Measurements from ENCODE around the gene PPFIBP1.
"Not testable (repeated sequence)": the region's sequence is repeated elsewhere in the genome, so short reads cannot be mapped to it uniquely, and the experiment has no call there.

PPFIBP1 gene

DNA sequence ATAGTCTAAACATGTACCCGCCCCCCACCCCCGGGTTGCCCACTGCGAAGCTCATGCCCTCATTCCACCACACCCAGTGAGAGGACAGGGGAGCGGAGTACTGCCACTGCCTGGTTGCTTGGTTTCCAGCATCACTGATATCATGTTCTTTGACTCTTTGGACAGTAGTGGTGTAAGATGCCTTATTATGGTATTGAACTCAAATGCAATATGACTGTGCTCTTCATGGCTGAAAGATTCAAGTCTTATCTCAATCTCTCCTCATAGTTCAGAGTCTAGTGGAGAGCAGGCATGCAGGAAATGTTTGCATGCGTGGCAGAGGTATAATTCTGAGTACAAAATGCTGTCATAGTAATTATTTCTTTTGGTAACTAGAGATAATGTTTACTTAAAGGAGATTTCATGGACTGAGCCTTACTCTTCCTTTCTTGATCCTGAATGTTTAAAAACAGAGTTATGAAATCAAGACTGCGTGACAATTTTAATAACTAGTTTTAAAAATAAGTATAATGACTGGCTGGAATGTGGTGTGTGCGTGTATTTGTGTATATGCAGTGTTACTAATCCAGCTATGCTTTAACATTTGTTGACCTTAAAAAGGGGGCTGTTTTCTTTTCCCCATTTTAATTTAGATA, 116.7 kb downstream of the PPFIBP1 start:
- not testable (repeated sequence) for H3K4me3 ChIP-seq, H3K27ac ChIP-seq

DNA sequence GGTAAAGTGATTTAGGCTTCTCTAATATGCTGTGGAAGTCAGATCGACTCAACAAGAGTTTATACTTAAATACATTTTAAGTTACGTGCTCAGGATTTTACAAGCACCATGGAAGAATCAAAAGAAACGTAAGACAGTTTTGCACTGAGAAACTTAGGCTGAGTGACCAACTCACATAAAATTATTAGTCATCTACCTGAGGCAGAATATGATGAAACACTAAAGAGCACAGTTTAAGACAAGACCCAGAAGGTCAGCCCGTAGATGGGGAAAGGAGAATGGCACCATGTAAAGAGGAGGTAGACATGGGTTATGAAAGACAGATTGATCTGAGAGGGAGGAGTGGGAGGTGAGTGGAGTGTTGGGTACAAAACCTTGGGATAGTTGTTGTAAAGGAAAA, 118.4 kb downstream of the PPFIBP1 start:
- H3K4me3 ChIP-seq, H3K27ac ChIP-seq: not testable (repeated sequence)

DNA sequence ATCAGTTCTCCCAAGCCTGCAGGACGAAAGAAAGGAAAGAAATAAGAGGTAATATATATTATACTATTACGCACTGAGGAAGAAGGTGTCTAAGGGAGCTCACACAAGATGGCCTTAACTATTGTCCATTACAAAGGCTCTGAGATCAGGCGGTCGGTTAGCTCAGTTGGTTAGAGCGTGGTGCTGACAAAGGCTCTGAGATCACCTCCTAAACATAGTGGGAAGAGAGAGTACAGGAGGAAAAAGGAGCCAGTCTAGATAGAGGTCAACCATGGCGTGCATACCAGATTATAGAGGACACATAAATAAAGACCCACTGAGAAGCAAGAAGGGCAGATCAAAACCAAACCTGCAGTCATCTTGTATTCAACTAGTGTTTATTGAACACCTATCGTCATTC, 118.9 kb downstream of the PPFIBP1 start:
- not testable (repeated sequence) for H3K4me3 ChIP-seq, H3K27ac ChIP-seq

DNA sequence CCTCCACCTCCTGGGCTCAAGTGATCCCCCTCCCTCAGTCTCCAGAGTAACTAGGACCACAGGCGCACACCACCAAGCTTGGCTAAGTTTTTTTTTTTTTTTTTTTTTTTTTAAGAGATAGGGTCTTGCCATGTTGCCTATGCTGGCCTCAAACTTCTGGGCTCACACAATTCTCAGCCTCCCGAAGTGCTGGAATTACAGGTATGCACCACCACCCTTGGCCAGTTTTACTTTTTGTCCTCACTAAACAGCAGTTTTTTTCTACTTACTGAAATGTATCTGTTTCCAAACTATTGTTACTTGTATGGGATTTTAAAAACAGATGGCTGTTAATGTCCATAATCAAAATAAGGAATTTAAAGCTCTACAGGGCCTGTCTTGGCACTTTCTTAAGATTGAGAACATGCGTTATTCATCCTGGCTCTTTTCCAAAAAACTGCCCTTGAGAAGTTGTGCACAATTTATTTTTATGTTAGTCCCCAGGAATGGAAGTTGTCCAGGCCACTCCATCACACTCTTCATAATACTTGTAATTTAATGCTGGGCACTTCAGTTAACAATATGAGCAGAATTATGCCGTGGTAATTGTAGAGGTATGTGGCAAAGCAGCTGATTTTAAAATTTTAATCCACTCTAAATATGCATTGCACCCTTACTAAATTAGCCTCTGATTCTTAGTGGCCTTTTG, 120.3 kb downstream of the PPFIBP1 start:
- Histone ChIP-seq H3K4me3 (no peak overlapping the region), H3K27ac (no peak overlapping the region)

DNA sequence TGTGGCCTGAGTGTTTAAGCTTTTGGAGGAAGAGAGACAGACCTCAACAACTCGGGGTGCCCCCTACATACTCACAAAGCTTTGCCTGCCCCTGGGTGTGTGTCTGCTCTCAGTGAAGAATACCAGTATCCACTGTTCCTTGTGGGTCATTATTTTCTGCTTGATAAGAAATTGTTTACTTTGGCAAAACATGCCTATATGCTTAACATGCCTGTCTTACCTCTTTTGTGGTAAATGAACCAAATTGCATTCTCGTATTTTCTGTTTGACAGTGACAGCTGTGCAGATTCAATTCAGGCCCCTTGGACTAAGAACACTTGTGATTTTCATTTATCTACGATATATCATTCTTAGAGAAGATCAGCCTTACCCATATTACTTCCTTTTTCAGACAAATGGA, 121.7 kb downstream of the PPFIBP1 start:
- Histone ChIP-seq H3K27ac (no peak overlapping the region), H3K4me3 (no peak overlapping the region)

DNA sequence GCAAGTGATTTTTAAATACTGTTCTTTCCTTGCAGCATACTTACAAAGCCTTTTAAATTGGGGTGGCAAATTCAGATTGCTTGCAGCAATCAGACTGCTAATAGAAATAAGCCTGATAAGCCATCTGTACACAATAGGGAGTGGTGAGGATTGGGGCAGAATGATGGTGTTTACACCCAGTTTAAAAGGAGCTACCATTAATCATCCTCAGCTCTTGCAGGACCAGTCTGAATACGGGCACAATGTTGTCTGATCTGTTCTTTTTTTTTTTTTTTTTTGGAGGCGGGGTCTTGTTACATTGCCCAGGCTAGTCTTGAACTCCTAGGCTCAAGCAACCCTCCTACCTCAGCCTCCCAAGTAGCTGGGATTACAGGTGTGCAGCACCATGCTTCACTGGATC, 122.1 kb downstream of the PPFIBP1 start:
- no peak overlapping the region for H3K27ac ChIP-seq

DNA sequence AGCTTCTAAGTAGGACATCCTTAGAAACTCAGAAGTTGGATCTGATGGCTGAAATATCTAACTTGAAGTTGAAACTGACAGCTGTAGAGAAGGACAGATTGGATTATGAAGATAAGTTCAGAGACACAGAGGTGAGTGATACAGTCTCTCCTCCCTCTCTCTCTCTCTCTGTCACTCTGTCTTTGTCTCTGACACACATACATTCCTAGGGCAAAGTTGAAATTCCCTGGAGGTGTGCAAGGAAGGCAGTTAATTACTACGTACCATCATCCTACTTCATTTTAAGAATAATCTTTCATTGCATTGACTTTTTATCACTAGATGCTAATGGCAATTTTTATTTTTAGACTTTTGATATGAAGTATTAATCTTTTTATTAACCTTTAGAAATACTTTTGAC, 126.0 kb downstream of the PPFIBP1 start:
- no peak overlapping the region for H3K4me3 ChIP-seq
- no peak overlapping the region for H3K27ac ChIP-seq

More for the DNA sequence above, 122.1 kb downstream of the PPFIBP1 start:
- H3K4me3 ChIP-seq, result no peak overlapping the region

DNA sequence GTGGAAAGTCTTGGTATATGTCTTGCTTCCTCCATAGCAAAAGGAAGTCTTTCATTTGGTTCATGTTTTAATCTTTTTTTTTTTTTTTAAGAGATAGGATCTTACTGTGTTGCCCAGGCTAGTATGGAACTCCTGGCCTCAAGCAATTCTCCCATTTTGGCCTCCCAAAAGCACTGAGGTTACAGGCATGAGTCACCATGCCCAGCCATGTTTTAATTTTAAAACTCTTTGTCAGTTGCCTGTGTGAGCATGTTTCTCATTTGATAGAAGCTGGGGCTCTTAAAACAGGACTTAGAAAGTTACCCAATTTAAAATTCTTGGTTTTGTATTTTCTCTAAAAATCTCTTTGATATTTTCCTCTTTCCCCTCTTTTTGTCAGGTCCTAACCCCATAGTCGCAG, 127.2 kb downstream of the PPFIBP1 start:
- peak overlapping the region in 1 of 21 experiments; percentile 1 for H3K27ac ChIP-seq

DNA sequence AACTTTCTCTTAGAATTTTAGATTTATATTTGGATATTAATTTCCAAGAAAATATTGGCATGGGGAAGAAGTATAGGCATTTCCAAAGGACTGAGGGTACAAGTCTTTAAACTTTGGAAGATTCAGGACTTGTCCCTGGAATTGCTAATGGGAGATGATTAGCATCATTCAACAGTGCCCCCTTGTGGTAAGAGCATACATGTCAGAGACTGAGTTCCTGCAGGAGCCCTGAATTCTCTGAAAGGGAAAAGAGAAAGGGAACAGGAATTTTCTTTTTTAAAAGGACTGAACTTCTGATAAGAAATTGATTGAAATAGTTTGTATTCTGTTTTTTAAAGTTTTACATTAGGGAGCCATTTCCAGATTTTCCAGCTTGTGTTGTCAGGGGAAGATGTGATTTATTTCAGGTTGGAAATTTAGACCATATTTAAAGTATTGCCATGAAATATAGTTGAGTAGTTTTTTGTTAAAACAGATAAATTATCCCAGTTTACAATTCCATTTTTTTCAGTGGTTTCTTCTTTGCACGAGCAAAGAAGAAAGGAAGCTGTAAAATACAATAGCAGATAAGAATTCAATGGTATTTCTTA, 128.3 kb downstream of the PPFIBP1 start:
- Histone ChIP-seq H3K4me3 (no peak overlapping the region), H3K27ac (no peak overlapping the region)

More for the DNA sequence above, 127.2 kb downstream of the PPFIBP1 start:
- H3K4me3 ChIP-seq, result no peak overlapping the region

DNA sequence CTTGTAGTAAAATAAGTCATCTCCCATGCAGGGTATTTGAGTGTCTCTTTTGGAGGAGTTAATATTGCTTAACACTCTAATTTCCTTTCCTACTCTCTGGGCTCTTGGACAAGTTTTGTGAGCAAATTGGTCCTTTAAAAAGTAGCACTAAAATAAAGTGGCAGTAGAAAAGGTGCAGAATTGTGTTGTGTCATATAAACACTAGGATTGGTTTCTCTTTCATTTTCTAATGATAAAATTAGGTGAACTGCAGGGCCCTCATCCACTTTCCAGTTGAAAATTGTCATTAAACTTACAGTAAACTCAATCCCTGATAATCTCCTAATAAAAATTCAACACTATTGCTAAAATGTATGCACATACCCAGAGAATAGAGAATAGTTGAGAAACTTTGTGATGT, 129.7 kb downstream of the PPFIBP1 start:
- Histone ChIP-seq H3K4me3 (no peak overlapping the region), H3K27ac (no peak overlapping the region)

DNA sequence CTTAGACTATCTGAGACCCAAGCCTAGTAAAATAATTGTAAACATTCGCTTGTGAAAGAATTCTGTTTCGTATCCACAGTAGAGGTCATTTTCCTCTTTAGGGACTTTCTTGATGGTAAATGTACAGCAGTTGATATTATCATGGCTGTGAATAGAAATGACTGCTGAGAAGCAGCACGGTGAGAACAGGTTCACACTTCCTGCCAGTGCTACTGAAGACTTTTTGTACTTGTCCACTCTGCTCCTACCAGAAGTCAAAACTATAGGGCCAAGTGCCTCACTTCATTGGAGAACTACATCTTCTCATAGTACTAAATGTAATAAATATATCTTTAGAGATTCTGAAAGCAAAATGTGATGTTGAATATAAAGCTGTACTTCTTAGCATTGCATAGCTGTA, 131.5 kb downstream of the PPFIBP1 start:
- not testable (repeated sequence) for H3K4me3 ChIP-seq, H3K27ac ChIP-seq

DNA sequence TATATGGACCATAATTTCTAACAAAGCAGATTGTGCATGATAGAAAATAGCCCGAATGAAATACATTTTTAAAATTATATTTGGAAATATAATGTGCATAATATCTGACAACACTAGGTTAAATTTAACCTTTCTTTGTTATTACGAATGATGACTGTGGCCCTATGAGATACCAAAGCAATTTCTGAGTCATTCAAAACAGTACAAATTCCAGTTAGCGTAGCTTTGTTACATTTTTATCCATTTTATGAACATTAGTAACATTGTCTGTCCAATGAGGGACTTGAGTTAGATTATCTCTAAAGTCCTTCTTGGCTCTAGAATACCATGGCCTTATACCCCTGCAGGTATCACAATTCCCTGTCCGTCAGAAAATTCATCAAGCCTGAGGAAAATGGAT, 133.3 kb downstream of the PPFIBP1 start:
- Histone ChIP-seq H3K4me3 (no peak overlapping the region), H3K27ac (no peak overlapping the region)

DNA sequence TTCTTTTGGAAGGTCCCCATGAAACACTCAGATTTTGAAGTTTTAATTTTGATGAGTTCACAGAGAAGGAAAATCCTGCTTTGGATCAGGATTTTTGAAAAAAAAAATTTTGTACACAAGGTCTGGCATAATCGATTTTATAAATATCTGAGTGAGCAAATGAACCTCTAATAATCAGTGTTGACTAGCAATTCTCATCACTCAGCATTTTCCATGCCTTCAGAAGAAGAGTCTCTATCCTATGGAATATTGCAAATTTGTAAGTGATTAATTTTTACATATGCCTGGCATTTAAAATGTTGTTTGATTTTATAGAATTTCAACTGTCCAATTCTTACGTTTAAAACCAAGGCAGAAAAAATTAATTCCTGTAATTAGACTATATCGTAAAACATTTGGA, 141.7 kb downstream of the PPFIBP1 start:
- Histone ChIP-seq H3K4me3 (no peak overlapping the region), H3K27ac (no peak overlapping the region)

DNA sequence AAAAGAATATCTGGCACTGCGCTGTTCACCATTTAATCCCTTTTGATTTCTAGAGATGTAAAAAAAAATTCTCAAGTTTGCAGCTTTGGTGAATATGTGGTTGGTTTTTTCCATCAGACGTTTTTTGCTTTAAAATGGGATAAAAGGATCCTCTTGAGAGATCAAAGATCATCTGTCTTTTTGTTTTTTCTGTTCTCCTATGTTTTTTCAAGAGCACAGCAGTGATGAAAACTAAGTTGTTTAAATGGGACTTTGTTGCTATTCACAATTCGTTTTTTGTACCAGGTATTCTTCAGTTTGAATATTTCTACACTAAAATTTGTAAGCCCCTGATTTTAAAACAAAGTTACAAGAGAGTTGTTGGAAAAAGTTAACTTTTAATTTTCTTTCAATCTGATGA, 142.5 kb downstream of the PPFIBP1 start:
- H3K27ac ChIP-seq, result no peak overlapping the region
- H3K4me3 ChIP-seq, result no peak overlapping the region

DNA sequence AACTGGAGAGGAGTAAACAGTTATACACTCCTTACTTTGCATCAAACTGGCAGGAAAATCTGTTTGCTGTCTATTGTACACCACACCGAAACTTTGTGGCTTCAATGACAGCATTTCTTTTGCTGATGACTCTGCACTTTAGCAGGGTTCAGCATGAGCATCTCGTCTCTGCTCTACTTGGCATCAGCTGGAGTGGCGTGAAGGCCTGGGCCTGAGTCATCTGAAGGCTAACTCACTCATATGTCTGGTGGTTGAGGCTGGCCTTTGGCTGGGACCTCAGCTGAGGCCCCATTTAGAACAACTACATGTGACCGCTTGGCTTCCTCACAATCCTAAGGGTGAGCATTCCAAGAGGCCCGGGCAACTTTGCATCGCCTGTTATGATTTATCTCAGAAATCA, 143.5 kb downstream of the PPFIBP1 start:
- Histone ChIP-seq H3K27ac (no peak overlapping the region), H3K4me3 (no peak overlapping the region)

DNA sequence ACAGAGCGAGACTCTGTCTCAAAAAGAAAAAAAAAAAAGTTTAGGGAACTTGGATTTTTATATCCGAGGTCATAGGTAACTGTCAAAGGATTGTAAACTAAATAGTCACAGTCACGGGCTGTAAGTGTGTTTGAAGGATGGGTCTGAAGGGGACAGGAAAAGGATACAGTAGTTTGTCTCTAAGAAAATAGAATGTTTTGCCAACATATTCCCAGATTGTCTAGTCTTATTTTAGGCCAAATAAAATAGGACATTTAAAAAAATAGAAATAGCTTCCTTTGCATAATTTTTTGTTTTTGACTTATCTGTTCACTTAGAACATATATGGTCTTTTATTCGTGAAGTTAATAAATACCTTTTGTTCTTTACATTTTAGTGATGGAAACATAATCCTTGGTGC, 148.0 kb downstream of the PPFIBP1 start:
- H3K27ac ChIP-seq, result no peak overlapping the region
- H3K4me3 ChIP-seq, result no peak overlapping the region

DNA sequence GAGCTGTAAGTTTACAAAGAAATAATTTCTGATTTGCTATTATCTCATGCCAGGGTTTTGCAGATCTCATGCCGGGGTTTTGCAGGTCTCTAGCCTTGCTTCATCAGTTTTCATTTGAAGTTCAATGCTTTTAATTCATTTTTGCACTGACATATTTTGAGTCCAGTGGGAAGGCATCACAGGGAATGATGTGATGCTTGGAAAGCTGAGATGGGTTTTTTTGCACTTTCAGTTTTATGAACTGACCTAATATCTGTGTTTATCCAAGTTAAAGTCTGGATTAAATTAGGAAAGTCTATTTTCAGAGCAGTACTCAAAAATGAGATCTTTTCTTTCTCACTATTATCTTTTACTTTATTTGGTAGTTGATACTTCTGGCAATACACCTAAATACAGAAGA, 148.6 kb downstream of the PPFIBP1 start:
- H3K27ac ChIP-seq, result peak overlapping the region in 1 of 21 experiments; percentile 66

DNA sequence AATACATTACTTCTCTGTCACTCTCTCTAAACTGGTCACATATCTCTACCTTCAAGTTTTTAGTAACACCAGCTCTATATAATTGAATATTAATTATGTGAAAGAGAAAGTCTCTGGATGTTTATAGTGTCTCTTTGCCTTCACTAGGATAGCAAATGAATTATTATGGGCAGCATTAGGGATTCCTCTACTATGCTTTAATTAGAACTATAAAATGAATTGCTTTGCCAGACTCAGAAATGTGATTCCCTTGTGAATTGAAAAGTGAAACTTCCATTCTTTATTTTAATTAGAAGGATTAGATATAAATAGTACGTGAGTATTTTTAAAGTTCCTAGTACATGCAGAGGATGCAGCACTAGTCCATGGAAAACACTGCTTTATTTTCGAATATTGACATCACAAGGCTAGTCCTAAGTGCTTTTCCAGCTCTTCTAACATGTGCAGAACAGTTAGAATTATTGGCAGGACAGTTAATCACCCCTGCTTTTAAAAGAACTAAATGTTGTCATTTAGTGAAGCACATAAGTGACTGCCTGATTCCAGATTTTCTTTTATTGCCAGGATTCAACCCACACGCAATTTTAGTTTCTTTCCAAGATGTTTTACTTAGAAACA, 149.2 kb downstream of the PPFIBP1 start:
- Histone ChIP-seq H3K27ac (peak overlapping the region in 2 of 21 experiments; percentile 2 to 66), H3K4me3 (no peak overlapping the region)

More for the DNA sequence above, 148.6 kb downstream of the PPFIBP1 start:
- no peak overlapping the region for H3K4me3 ChIP-seq

DNA sequence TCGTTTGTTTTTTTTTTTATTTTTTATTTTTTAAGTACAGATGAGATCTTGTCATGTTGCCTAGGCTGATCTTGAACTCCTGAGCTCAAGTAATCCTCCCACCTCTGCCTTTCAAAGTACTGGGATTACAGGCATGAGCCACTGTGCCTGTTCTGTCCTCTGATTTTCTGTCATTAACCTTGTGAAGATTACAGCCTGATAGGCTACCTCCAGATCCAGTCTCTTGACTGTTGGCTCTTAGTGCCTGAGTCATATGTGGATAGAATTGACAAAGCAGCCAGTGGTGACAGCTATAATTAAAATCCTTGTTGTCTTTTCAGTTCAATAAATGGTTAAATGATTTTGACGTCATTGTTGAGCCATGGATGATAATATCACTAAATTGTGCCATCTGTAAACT, 151.0 kb downstream of the PPFIBP1 start:
- no peak overlapping the region for H3K27ac ChIP-seq
- no peak overlapping the region for H3K4me3 ChIP-seq

DNA sequence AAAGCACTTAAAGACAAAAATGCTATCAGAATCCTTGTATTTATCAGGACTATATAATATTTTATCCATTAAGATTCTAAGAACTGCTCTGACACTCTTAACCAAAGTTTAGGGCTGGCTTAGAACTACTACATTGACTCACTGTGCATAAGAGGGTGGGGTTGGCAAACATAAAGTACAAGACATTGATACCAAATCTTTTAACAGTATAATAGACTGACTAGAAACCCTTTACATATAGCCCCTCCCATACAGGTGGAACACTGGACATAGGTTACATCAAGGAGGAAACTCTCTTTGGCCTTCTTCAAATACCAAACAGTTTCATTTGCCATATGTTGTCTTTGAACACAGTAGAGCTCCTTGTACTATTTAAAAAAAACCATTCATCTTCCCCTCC, 156.6 kb downstream of the PPFIBP1 start:
- Histone ChIP-seq H3K4me3 (no peak overlapping the region), H3K27ac (no peak overlapping the region)

DNA sequence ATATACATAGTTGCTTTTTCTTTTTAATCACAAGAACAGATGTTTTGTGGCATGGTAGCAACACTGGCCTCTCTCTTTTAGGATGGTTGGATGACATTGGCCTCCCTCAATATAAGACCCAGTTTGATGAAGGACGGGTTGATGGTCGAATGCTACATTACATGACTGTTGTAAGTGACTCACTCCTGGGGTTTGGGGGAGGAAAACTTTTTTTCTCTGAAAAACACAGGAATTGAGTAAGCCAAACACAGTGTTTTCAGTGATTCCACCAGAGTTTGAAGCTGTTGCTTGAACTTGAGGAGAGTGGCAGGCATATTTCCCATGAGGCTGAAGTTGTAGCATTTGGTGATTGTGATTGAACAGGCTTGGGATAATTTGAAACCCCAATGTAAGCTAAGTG, 158.5 kb downstream of the PPFIBP1 start:
- Histone ChIP-seq H3K27ac (no peak overlapping the region), H3K4me3 (no peak overlapping the region)

Measured in skin epidermis (tissue), 12 donors.